ENCODE results near the gene PDLIM1.

The PDLIM1 gene

DNA sequence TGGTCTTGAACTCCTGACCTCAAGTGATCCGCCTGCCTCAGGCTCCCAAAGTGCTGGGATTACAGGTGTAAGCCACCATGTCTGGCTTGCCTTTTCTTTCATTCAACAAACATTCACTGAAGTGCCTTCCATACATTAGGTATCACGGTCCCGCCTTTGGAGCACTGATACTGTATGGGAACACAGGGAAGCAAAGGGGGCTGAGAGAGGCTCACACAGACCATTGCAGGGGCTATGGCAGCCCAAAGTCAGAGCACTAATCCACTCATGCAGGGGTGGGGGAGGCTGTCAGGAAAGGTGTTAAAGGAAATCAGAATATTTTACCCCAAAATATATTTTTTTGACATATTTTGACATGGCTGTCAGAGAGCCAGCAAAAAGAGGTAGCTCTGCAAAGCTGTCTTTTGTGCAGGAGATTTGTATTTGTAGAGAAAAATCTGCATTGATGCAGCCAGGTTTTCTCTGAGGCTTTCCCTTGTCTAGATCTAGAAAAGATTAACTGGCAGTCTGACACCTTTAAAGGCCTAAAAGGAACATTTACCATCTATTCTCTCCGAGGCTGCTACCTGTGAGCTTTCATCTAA, 42.0 kb upstream of the PDLIM1 start:
- Histone ChIP-seq H3K27ac (no peak overlapping the region), H3K36me3 (peaks cover 0 to 100% (median 88%) of the 10 kb centered on the region in 11 experiments; a peak in 15 of 22 replicates), H3K4me1 (peaks cover 0 to 5% (median 0%) of the 10 kb centered on the region in 10 experiments; a peak in 2 of 20 replicates), H3K4me3 (no peak overlapping the region), H3K9ac (no peak overlapping the region), H4K20me1 (peaks cover 0 to 33% (median 0%) of the 10 kb centered on the region in 11 experiments; a peak in 3 of 22 replicates), H3K9me3 (replicated peaks in 1 of 11) (no peaks in the 10 kb centered on the region), H3K4me2 (no peak overlapping the region), H3K27me3 (no peaks in the 10 kb centered on the region)
- TF ChIP-seq Cebpa-rat (IDR thresholded peaks at IDR 0.05): no peak

DNA sequence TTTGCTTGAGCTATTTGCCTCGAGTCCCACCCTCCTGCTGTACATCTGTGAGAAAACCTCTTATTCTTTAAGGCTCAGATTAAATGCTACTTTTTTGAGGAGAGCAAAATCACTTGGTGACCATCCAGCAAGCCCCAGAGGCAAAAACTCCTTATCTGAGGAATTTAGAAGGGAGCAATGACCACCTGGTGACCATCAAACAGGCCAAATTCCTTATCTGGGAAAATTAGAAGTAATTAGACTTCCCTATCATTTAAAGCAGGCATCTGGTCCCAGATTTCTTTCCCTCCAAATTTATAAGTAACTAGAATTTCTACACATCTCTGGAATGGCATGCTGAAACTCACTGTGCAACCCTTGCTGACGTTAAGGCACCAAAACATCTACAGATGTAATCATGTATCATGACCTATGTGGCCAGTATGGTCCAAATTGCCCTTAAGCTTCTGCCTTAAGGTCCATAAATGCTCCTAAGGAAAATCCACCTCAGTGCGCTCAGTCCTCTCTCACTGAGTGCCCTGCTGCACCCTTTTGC, 40.9 kb upstream of the PDLIM1 start:
- H3K27me3 ChIP-seq: no peaks in the 10 kb centered on the region
- H3K4me1 ChIP-seq: peaks cover 0 to 5% (median 0%) of the 10 kb centered on the region in 10 experiments; a peak in 2 of 20 replicates
- H4K20me1 ChIP-seq: peaks cover 0 to 26% (median 0%) of the 10 kb centered on the region in 11 experiments; a peak in 3 of 22 replicates
- H3K9me3 ChIP-seq (replicated peaks in 1 of 11): no peaks in the 10 kb centered on the region
- no peak overlapping the region for H3K4me2 ChIP-seq
- no peak for TF ChIP-seq Cebpa-rat (IDR thresholded peaks at IDR 0.05)
- no peak overlapping the region for H3K9ac ChIP-seq
- H3K4me3 ChIP-seq: no peak overlapping the region
- no peak overlapping the region for H3K27ac ChIP-seq
- H3K36me3 ChIP-seq: peaks cover 0 to 100% (median 89%) of the 10 kb centered on the region in 11 experiments; a peak in 15 of 22 replicates

DNA sequence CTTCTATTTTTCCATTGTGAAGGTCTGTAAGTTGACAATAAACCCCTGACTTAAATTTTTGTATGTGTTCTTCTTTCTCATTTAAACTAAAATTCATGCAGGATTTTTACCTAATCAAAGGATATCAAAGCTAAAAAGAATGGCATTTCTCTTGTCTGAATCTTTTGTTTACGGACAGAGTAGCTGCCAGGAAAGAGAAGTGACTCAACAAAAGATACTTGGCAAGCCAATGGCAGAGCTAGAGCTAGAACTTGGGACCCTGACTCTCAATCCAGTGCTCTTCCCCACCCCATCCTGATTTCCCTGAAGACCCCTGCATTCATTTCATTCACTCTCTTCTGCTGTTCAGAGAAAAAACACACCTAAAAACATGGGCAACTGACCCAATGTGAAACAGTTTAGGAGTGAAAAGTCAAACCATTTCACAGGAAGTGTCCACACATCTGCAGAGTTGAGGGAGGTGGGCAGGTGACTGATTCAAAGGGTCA, 40.2 kb upstream of the PDLIM1 start:
- Histone ChIP-seq H3K9ac (no peak overlapping the region), H3K4me1 (peaks cover 0 to 5% (median 0%) of the 10 kb centered on the region in 10 experiments; a peak in 2 of 20 replicates), H3K36me3 (peaks cover 0 to 100% (median 91%) of the 10 kb centered on the region in 11 experiments; a peak in 15 of 22 replicates), H3K4me3 (no peak overlapping the region), H3K27me3 (no peaks in the 10 kb centered on the region), H3K4me2 (no peak overlapping the region), H4K20me1 (peaks cover 0 to 19% (median 0%) of the 10 kb centered on the region in 11 experiments; a peak in 3 of 22 replicates), H3K9me3 (replicated peaks in 1 of 11) (no peaks in the 10 kb centered on the region), H3K27ac (no peak overlapping the region)
- no peak for TF ChIP-seq Cebpa-rat (IDR thresholded peaks at IDR 0.05)

DNA sequence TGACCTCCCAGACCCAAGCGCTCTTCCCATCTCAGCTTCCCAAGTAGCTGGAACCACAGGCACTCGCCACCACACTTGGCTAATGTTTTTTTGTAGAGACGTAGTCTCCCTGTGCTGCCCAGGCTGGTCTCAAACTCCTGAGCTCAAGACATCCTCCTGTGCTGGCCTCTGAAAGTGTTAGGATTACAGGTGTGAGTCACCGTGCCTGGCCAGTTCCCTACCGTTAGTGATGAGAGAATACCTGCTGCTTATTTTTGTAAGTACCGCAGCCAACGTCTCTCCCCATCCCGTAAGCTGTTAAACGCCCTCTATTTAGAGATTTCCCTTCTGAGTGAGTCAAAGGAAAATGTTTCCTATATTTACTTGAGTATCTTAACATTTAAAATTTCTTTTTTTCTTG, 38.5 kb upstream of the PDLIM1 start:
- Histone ChIP-seq H4K20me1 (peaks cover 0 to 10% (median 0%) of the 10 kb centered on the region in 11 experiments; a peak in 3 of 22 replicates), H3K9me3 (replicated peaks in 1 of 11) (no peaks in the 10 kb centered on the region), H3K27ac (no peak overlapping the region), H3K36me3 (peaks cover 0 to 100% (median 82%) of the 10 kb centered on the region in 11 experiments; a peak in 15 of 22 replicates), H3K4me3 (no peak overlapping the region), H3K4me2 (no peak overlapping the region), H3K4me1 (peaks cover 0 to 3% (median 0%) of the 10 kb centered on the region in 10 experiments; a peak in 2 of 20 replicates), H3K27me3 (no peaks in the 10 kb centered on the region), H3K9ac (no peak overlapping the region)
- no peak for TF ChIP-seq Cebpa-rat (IDR thresholded peaks at IDR 0.05)

DNA sequence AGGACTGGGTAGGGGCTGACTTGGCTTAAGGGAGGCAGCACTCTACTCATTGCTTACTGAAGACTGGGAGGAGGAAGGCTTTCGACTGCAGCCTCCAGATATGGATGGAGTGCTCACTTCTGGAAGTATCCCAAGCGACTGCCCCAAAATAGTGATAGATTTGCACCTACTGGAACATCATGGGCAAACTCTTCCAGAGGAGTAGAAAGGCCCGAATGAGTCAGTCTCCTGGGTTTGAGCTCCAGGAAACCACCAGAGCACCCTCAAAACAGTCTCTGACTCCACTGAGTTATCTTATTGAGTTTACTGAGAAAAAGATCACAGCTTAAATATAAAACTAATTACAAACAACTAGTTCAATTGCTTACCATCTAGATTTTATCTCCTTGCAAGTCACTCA, 37.2 kb upstream of the PDLIM1 start:
- no peak overlapping the region for H3K27ac ChIP-seq
- H3K27me3 ChIP-seq: no peaks in the 10 kb centered on the region
- no peak for TF ChIP-seq Cebpa-rat (IDR thresholded peaks at IDR 0.05)
- H3K4me1 ChIP-seq: 0 out of 20 replicates have a peak, but pooled peaks cover 0 to 7% (median 0%) of the 10 kb centered on the region in 10 experiments
- no peaks in the 10 kb centered on the region for H3K9me3 ChIP-seq (replicated peaks in 1 of 11)
- H3K9ac ChIP-seq: no peak overlapping the region
- H4K20me1 ChIP-seq: peaks cover 0 to 11% (median 0%) of the 10 kb centered on the region in 11 experiments; a peak in 2 of 22 replicates
- no peak overlapping the region for H3K4me3 ChIP-seq
- H3K36me3 ChIP-seq: peaks cover 0 to 100% (median 81%) of the 10 kb centered on the region in 11 experiments; a peak in 15 of 22 replicates
- no peak overlapping the region for H3K4me2 ChIP-seq

DNA sequence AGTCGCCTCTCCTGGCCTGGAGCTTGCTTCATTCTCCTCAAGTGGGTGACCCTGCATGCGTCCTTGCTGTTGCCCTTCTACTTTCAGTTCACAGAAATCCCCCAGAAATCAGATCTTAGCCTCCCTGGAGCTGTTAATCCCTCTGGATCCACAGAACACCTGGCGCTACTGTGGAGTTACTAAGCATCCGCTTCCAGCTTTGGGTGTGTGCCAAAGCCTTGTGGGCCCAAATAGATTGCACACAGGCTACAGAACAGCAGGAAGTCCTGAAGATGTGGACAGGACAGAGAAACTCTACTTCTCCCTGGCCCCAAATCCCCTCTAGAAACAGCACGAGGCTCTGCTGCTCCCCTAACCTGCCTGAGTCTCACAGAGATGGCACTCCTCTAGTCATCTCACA, 36.6 kb upstream of the PDLIM1 start:
- TF ChIP-seq Cebpa-rat (IDR thresholded peaks at IDR 0.05): no peak
- 0 out of 22 replicates have a peak overlapping the region, but pooled peaks of 1 of the 11 experiments have one; percentile 7 for H3K9ac ChIP-seq
- no peak overlapping the region for H3K27ac ChIP-seq
- H3K27me3 ChIP-seq: no peaks in the 10 kb centered on the region
- peaks cover 0 to 11% (median 0%) of the 10 kb centered on the region in 11 experiments; a peak in 2 of 22 replicates for H4K20me1 ChIP-seq
- no peaks in the 10 kb centered on the region for H3K9me3 ChIP-seq (replicated peaks in 1 of 11)
- H3K4me2 ChIP-seq: no peak overlapping the region
- H3K4me1 ChIP-seq: 0 out of 20 replicates have a peak, but pooled peaks cover 0 to 7% (median 0%) of the 10 kb centered on the region in 10 experiments
- H3K36me3 ChIP-seq: peaks cover 0 to 100% (median 81%) of the 10 kb centered on the region in 11 experiments; a peak in 15 of 22 replicates
- no peak overlapping the region for H3K4me3 ChIP-seq

DNA sequence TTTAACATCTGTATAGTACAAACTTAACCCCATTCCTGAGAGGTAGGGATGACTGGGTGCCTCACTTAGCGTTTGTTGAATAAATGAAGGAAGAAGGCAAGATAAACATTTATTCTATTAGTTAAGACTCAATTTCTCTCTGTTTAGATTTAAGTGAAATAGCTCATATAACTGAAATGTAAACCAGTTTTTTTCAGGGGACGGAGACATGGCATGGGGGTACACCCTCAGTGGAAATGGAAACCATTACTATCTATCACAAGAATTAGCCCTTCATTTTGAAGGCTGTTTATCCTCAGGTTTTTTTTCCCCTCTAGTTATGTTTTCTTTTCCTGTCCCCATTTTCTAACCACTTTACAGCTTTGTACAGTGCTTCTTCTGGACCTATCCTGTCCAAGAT, 35.6 kb upstream of the PDLIM1 start:
- peaks cover 0 to 11% (median 0%) of the 10 kb centered on the region in 11 experiments; a peak in 2 of 22 replicates for H4K20me1 ChIP-seq
- no peaks in the 10 kb centered on the region for H3K9me3 ChIP-seq (replicated peaks in 1 of 11)
- 0 out of 20 replicates have a peak, but pooled peaks cover 0 to 7% (median 0%) of the 10 kb centered on the region in 10 experiments for H3K4me1 ChIP-seq
- H3K9ac ChIP-seq: no peak overlapping the region
- TF ChIP-seq Cebpa-rat (IDR thresholded peaks at IDR 0.05): no peak
- no peaks in the 10 kb centered on the region for H3K27me3 ChIP-seq
- H3K36me3 ChIP-seq: peaks cover 0 to 100% (median 82%) of the 10 kb centered on the region in 11 experiments; a peak in 15 of 22 replicates
- H3K4me2 ChIP-seq: no peak overlapping the region
- H3K4me3 ChIP-seq: no peak overlapping the region
- H3K27ac ChIP-seq: no peak overlapping the region

DNA sequence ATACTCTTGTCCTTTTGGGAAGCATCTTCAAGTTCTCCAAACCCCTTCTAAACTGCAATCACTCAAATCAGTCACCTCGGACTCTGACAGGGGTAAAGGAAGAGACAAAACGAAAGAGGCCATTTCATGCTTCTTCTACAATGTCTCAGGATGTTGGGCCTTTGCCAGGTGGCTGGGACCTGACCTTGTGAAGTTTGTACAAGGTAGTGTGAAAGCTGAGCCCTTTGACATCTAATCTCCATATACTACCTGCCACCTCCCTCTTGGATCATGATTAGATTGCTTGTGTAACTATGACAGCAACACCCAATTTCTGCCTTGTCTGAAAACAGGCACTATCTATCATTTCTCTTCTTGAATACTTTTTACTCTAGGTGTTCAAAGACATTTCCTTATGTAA, 35.1 kb upstream of the PDLIM1 start:
- no peak overlapping the region for H3K4me2 ChIP-seq
- H3K4me1 ChIP-seq: 0 out of 20 replicates have a peak, but pooled peaks cover 0 to 7% (median 0%) of the 10 kb centered on the region in 10 experiments
- H4K20me1 ChIP-seq: peaks cover 0 to 11% (median 0%) of the 10 kb centered on the region in 11 experiments; a peak in 2 of 22 replicates
- no peak overlapping the region for H3K4me3 ChIP-seq
- no peak overlapping the region for H3K27ac ChIP-seq
- H3K9ac ChIP-seq: no peak overlapping the region
- H3K36me3 ChIP-seq: peaks cover 0 to 100% (median 81%) of the 10 kb centered on the region in 11 experiments; a peak in 15 of 22 replicates
- H3K9me3 ChIP-seq (replicated peaks in 1 of 11): no peaks in the 10 kb centered on the region
- TF ChIP-seq Cebpa-rat (IDR thresholded peaks at IDR 0.05): no peak
- no peaks in the 10 kb centered on the region for H3K27me3 ChIP-seq

All from BLaER1 treated with 17β-estradiol and CSF1 and Interleukin-3, amounts not matched to agents 10 nM and 100 nM (cell line).